Omental fat pad (tissue), 4 donors: ENCODE data around the gene C7orf57. TPM values are rescaled to one million over a fixed set of nuclear protein-coding genes. Genes with fewer than 3 reads are reported as not detected.

Experiments used
- ATAC-seq: fragments of 150-250 bp; one replicate; pipeline ENCODE4 v1.9.1; 2016; ENCODE audit warnings: mild to moderate bottlenecking, moderate library complexity; ENCODE audit not compliant: low FRiP score
- DNase-seq: peaks from one replicate; pipeline ENCODE4 v3.0.0-alpha.2; 2019; ENCODE audit warnings: low spot score
- total RNA-seq, 4 donors: library from RNA; depleted of rRNA; stranded (reverse); fragments of >200 nt; gene quantifications; one replicate each; pipeline ENCODE4 v1.1.0, GENCODE V29; 2016
- TF ChIP-seq, protein P1 (sequence below), 3 donors: fragments of 450-650 bp; IDR thresholded peaks; one replicate each; pipeline ENCODE4 v1.5.1; 2016 to 2017; ENCODE audit warnings: antibody characterized with exemption in 3 of 3, mild to moderate bottlenecking in 3 of 3, moderate library complexity in 2 of 3

C7orf57 gene
- total RNA-seq, 4 donors from 2014 or later: 0.24 TPM; not detected in 3

DNA sequence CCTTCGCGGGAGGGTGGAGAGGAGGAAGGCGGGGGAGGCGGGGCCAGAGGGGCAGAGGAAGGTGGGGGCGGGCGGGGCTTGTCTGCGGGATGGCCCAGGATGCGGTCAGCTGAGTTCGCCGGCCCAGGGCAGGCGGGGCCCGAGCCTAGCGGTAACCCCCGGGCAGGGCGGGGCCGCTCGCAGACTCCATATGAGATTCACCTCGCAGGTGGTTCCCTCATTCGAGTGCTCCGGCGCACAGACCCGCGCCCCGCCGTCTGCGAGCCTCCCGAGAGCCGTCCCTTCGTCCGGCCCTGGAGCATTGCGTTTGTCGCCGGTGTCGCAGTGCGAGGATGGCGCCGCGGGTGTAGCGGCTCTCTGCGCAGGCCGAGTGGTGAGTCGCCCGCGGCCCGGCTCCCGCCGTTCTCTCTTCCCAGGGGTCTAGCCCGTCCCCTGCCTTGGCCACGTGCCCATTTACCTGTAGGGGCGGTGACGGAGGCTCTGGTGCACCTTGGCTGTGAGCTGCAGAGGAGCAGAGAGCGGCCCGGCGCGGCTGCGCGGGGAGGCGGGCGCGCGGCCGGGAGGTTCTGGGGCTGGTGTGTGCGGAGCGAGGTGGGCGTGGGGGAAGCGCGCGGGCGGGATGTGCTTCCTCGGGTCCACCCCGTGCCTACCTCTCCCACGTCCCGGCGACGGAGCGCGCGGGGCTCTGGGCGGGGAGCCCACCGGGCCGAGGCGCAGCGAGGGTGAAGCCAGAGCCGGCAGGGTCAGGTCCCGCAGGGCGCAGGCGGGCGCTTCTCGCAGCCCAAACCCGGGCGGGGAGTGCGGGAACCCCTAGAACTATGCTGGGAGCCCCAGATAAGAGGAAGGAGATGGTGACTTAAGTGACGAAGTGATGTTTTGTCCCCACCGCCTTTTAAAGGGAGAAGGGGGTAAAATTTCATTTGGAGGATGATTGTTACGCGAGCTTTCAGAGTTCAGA lies 54.0 kb downstream of the C7orf57 start, which contains the start of gene UPP1:
TSS of gene UPP1 (plus strand) at position 220 of the 958 bp plus-strand sequence. CDS start 5,519 bp downstream, outside the sequence.
- peak; percentile 77 for ATAC-seq

DNA sequence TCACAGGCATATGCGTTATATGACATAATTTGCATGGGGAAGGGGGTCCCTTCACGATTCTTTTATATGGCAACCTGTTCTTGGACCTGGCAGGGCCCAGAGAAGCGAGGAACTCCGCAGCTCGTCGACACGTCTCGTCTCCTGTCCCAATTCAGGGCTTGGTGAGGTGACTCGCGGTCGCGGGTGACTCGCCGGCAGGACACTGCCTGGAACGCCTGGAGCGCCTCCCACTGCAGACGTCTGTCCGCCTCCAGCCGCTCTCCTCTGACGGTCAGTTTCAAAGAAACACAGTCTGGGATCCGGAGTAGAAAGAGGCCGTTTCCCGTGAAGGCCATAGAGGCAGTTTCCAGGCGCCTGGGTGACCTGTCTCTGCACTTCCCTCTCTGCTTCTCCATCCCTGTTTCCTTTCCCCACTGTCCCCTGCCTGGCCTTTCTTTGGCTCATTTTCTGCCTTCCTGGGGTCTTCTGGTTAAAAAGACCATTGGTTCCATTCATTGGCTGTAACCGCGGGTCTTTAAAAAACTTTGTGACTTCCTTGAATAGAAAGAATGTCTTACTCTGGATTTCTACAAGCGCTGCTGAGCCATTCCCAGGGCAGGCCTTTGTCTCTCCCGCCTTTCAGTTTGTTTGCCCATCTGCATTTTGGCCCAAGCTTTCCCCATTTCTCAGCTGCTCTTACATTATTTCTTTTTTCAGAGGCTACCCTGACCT lies 54.9 kb downstream of the C7orf57 start:
- DNase-seq: no peak

More for the DNA sequence above, 54.0 kb downstream of the C7orf57 start, which contains the start of gene UPP1:
- peak; percentile 83 for DNase-seq
- TF ChIP-seq, protein P1, sequence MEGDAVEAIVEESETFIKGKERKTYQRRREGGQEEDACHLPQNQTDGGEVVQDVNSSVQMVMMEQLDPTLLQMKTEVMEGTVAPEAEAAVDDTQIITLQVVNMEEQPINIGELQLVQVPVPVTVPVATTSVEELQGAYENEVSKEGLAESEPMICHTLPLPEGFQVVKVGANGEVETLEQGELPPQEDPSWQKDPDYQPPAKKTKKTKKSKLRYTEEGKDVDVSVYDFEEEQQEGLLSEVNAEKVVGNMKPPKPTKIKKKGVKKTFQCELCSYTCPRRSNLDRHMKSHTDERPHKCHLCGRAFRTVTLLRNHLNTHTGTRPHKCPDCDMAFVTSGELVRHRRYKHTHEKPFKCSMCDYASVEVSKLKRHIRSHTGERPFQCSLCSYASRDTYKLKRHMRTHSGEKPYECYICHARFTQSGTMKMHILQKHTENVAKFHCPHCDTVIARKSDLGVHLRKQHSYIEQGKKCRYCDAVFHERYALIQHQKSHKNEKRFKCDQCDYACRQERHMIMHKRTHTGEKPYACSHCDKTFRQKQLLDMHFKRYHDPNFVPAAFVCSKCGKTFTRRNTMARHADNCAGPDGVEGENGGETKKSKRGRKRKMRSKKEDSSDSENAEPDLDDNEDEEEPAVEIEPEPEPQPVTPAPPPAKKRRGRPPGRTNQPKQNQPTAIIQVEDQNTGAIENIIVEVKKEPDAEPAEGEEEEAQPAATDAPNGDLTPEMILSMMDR (IDR thresholded peaks at IDR 0.05): no peak

DNA sequence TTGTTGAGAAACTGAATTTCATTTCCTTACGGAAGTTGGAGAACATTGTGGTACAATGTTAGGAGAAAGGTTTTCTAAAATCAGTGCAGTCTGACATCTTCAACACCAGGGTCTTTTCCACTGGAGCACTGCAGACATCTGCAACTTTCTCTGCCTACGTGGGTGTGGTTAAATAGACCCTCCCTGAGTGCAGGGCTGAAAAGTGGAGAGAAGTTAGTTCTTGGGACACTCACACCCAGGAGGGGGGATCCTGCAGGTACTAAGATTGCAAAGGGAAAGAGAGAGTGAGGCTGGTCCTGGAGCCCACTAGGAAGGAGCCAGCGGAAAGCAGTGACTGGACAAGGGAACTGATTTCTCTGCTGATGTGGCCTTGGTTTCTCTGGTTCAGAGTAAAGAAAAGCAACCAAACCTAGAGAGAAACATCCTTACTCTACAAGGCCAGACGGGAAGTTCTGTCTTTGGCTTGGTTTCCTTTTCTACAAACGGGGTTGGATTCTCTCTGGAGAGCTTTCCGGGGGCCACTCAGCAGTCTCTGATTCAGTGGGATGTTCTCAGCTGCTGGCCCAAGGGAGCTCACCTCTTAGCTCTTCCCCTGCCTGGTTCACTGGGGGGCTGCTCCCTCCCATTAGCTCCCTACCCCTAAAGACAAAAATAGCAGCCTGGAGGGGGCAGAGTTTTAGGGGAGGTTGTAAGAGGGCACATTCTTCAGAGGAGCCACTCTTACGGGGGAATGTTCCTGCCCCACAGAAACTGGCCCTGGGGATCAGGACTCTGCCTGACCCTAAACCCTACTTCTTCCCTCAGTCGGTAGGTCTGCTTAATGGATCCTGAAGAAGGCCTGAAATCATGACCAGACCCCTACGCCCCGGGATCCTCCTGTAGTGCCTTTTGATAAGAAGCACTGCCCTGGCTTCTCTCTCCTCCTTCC lies 56.4 kb downstream of the C7orf57 start:
- no peak for ATAC-seq
- no peak for DNase-seq
- TF ChIP-seq, protein P1 (IDR thresholded peaks at IDR 0.05): no peak

More for the DNA sequence above, 54.9 kb downstream of the C7orf57 start:
- ATAC-seq: no peak
- TF ChIP-seq, protein P1 (IDR thresholded peaks at IDR 0.05): no peak

- no peak for DNase-seq
- ATAC-seq: no peak
- TF ChIP-seq, protein P1 (IDR thresholded peaks at IDR 0.05): no peak
These were observed 59.5 kb downstream of the C7orf57 start for GRCh38 chr7:48094861-48095293.

DNA sequence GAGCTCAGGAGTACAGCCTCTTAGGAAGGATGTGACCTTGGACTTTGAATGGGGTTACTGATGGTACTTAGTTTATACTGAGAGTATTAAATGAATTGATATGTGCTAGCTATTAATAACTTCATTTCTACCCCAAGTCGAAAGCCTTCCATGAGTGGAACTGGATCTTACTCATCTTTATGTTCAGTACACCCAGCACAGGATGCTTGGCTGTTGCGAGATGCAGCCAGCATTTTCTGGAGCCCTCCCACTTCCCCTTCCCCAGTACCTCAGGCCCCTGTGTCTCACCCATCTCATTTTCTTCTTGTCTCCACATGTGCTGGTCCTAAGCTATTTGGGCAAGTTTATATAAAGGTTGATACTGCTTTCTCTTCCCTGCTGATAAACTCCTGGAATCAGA lies 60.9 kb downstream of the C7orf57 start:
- ATAC-seq: no peak
- TF ChIP-seq, protein P1 (IDR thresholded peaks at IDR 0.05): no peak
- no peak for DNase-seq
